Subcutaneous adipose tissue (tissue), 4 donors: Measurements from ENCODE around the gene RSRC1. TPM values are rescaled to one million over a fixed set of nuclear protein-coding genes. Genes with fewer than 3 reads are reported as not detected.

Source experiments
- CTCF ChIP-seq: fragments of 450-650 bp; IDR thresholded peaks from one replicate; pipeline ENCODE4 v1.5.1; 2016; ENCODE audit warnings: low read depth, mild to moderate bottlenecking, control low read depth, antibody characterized with exemption, moderate library complexity
- total RNA-seq, 4 donors: library from RNA; depleted of rRNA; stranded (reverse); fragments of >200 nt; gene quantifications; one replicate each; pipeline ENCODE4 v1.1.0, GENCODE V29; 2016

The RSRC1 gene
- total RNA-seq, 4 donors from 2014 or later = 64.3 to 75.0 (median 68.4) TPM

GRCh38 chr3:158522221-158523136 is 412.6 kb downstream of the RSRC1 start:
- TF ChIP-seq CTCF = no peak

- no peak for TF ChIP-seq CTCF
Observed at GRCh38 chr3:158528076-158528674, 418.3 kb downstream of the RSRC1 start.

GRCh38 chr3:158531334-158531733 is 421.4 kb downstream of the RSRC1 start:
- TF ChIP-seq CTCF = no peak

- TF ChIP-seq CTCF = no peak
Observed at GRCh38 chr3:158532099-158532734, 422.3 kb downstream of the RSRC1 start.

- no peak for TF ChIP-seq CTCF
Observed at GRCh38 chr3:158535918-158536317, 426.0 kb downstream of the RSRC1 start.

- no peak for TF ChIP-seq CTCF
Observed at GRCh38 chr3:158539414-158540014, 429.6 kb downstream of the RSRC1 start.

GRCh38 chr3:158540066-158540465 is 430.2 kb downstream of the RSRC1 start:
- no peak for TF ChIP-seq CTCF
